Hematopoietic multipotent progenitor cell treated with erythropoietin and hydrocortisone succinate and interleukin-3 and kit ligand, for 15 days (in vitro differentiated cells): Measurements from ENCODE around the gene TCF7L1.

Experiments
- DNase-seq: peaks from one replicate; pipeline ENCODE4 v3.0.0-alpha.2; 2015; ENCODE audit warnings: low spot score

Gene TCF7L1

DNA sequence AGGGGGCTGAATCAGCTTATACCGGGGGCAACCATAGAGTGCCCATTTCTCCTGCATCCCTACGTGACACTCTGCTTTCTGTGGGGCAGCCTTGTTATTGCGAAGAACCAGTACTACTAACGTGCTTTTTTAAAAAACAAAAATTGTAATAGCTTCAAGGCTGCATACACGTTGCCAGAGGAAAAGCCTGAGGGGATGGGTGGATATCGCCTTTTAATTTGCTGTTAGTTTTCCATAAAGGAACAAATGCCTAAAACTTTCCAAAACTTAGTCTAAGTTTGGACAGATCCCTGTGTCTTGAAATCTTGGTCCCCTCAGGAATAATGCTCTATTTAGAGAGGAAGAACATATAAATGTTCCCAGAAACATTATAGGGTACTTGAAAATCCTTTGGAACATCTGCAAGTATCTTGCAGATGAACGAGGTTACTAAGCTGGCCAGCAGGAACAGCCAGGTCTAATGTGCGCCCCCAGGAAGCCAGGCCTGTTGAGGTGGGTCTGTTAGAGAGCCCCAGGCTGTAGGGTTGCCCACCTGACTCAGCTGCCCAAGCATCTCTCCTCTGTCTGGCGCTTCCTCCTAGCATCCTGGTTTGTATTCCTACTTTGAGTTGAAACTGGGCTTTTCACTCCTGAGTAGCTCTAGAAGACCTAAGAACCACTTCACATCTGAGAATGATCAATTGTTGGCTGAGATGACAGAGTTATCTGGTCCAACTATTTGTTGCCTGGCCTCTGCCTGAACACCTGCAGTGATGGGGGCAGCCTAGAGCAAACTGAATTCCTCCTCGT lies 97.7 kb downstream of the TCF7L1 start:
- DNase-seq: no peak

DNA sequence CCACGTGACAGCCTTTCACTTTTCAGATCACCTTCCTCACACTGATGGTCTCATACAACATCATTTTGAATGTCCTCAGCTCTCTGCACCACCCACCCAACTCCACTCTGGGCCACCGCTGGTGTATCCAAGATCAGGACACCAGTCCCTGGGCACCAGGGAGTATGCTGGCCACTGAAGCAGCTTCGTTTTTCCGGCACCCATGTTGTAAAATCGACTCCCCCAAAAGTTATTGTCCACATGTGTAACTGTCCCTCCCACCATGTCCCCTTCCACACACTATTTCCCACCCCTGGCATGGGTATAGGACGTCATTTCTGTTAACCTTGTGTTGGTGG lies 98.2 kb downstream of the TCF7L1 start:
- no peak for DNase-seq

DNA sequence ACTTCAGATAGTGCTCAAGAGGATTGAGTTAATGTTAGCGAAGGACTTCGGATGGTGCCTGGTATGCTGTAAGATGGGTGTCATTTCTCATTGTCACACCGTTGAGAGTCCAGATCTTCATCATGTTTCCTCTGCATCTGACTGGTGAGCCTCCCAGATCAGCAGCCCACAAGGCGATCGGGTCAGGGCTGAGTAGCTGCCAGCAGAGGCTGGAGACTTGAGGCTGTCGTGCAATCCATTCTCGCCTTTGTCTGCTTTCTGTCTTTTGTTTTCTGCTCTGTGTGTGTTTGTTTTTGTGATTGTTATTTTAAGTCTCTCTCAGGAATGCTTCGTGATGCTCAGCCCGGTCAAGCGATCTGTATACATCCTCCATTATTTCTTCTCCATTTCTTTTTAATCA lies 98.8 kb downstream of the TCF7L1 start:
- DNase-seq: no peak

DNA sequence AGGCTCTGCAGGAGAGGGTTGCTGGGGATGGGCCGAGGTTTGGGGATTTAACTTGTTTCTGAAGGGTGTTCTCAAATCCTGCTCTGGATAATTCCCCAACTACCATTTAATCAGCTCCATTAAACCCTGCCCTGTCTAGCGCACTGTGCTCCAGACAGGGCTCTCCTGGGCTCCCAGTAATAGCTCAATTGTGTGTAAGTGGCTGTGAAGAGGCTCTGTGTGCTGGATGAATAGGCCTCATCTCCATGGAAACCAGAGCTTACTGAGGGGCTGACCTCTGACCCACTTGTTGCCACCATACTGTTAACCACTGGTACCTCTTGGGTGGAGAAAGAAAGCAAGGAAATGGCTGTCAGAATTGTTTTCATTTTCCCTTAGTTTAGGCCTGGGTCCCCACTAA lies 101.7 kb downstream of the TCF7L1 start:
- DNase-seq: no peak

DNA sequence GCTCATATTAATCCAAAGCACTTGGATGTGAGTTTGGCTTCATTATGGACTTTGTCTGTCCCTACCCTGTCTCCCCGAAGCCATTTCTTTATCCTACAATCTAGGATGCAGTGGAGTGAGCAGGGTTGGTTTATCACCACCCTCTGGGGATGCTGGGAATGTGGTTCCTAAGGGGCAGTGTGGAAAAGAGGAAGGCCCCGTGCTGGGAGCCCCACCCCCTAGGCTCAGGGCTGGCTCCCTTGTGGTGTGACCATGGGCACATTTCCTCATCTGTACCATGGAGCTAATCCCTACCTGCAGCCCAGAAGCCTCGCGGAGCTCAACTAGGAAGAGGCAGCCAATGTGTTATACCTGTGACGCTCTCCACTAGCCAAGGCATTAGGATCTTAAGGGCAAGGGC lies 102.1 kb downstream of the TCF7L1 start:
- no peak for DNase-seq

DNA sequence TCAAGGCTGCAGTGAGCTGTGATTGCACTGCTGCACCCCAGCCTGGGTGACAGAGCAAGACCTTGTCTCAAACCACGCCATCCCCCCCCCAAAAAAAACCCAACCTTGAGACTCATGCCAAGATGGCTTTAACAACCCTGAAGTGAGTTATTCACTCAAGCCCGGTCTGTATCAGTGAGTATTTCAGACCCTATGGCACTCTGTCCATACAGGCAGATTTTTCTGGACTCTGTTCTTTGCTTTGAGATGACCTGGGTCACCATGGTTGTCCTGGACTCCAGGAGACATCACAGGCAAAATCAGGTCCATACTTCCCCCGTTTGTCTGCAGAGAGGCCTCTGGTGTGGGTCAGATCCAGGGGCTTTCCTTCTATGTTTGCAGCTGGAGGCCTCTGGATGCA lies 102.9 kb downstream of the TCF7L1 start:
- DNase-seq: no peak

DNA sequence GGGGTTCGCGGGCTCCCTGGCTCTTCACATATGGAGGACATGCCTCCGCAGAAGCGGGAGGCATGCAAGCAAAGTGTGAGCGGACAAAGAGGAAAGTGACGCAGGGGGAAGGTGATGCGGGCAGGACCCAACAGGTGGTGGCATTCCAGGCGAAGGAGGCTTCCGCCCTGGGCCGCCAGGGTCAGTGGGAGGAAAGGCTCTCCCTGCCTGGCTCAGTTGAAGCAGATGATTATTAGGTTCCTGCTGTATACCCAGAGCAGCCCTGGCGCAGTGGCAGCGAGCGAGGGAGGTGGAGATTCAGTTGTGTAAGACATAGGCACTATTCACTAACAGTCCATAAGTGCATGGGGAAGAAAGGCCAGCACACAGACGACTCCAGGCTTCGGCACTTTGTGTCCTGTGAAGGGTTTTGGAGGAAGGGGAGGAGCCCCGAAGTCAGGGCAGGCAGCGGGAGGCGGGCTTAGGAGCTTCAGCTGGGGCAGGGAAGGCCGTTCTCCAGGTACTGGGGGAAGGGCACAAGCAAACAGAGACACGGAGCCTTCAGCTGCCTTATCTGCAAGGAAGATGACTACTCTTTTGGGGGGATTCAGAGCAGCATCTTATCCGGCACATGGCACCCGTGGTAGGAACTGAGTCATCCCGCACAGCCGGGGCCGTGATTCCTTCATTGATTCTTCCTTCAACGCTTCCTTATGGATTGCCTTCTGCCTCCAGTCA lies 104.8 kb downstream of the TCF7L1 start:
- DNase-seq: no peak

DNA sequence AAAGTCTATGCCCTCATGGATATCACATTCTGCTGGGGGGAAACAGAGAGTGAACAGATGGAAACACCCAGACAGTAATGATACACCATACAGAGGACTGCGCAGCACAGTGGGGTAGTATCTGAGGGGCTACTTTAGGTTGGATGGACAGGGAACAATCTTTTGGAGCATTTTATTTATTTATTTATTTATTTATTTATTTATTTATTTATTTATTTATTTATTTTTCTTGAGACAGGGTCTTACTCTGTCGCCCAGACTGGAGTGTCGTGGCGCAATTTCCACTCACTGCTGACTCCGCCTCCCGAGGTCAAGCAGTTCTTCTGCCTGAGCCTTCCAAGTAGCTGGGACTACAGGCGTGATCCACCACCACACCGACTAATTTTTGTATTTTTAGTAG lies 105.4 kb downstream of the TCF7L1 start:
- no peak for DNase-seq

DNA sequence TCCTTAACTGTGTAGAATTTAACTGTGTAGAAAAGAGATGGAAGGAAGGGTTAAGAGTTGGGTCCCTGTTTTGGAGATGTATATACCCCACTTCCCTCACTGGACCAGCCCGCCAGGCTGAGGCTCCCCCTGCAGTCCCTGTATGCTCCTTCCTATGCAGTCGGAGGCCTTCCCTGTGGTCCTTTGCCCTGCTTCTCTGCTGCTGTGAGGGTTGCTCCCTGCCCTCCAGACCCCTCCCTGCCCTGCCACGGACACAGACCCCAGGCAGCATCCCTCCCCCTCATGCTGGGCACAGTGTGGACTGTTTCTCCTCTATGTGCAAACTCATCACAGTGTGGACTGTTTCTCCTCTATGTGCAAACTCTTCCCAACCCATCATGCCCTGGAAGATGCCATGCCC lies 105.9 kb downstream of the TCF7L1 start:
- no peak for DNase-seq

DNA sequence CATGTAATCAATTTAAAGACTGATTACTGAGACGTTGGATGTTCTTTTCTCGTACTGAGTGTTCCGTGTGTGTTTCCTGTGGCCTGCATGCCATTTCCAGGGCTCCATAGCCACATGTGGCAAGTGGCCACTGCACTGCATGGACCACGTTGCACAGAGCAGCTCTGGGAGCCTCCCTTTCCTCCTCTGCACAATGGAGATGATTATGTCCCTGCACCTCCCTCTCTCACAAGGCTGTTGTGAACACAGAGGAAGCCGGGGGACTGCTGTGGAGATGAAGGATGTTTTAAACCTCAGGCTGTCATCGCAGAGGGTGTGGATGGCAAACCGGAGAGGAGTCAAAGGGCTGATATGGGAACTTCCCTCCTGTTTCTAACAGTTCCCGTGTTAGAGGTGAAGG lies 106.9 kb downstream of the TCF7L1 start:
- no peak for DNase-seq

DNA sequence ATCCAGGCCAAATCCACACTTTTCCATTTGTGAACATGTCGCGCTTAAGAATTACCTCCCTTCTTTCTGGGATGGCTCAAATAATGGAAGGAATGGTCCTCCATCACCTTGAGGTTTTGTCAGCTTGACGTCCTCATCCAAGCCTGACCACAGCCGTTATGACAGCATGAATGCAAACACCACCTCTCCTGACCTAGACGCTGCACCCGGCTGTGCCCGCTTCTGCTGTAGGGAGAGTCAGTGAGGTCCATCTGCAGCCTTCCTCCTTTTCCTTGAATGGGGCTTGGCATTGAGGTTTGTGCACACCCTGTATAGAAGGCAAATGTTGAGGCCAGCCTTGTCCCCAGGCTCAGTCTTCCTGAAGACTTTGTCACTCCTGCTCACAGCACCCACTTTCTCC lies 109.1 kb downstream of the TCF7L1 start:
- no peak for DNase-seq

DNA sequence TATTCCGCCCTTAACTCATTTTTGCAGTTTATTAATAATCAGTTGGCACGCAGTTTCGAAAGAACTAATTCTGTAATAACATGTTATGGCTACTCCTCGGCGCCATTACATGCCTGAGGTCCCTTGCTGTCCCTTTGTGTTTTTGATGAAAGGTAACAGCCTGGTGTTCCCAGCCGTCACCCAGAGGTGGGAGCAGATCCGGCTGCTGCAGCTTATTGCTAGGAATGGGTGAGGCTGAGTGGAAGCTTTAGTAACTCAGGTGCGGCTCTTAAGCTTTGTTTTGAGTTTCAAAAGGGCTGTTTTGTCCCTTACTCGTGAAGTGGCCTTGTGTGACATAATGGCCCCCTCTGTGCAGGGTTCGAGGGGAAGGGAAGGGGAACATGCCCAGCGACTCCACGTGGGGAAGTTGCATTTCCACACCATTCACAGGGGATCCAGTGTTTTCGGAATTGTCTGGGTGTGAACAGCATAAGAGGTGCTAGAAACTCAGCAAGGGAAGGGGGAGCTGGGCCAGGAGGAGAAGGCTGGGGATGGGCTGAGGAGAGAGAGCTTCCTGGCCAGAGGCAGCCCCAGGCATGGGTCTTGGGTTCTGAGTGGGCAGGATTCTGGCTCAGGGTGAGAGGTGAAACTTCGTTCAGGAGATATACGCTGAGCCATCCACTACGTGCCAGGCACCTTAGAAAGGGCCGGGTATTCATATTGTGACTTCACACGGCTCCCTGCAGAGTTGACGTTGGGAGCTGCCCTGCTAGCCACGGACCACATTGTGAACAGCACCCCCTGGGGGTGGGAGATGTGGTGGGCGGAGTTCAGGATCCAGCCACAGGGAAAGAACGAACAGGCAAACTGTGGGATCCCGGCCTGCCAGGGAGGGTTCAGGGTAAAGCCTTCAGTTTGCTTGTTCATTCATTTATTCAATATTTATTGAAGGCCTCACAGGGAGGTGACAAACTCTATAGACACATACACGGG lies 110.2 kb downstream of the TCF7L1 start:
- DNase-seq: no peak

DNA sequence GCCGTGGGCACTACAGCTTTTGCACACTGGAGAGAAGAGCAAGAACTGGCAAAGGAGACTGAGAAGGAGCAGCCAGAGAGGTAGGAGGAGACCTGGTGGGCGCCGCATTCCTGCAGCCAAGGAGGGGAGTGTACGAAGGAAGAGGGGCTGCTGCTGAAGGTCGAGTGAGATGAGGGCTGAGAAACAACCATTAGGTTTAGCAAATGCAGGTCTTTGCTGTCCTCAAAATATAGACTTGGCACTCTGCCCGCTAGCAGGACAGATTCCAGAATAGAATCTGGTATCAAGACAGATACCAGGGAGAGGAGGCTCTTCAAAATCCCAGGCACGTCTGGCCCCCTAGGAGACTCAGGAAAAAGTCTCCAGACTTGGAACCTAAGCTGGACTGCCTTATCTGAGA lies 111.6 kb downstream of the TCF7L1 start:
- no peak for DNase-seq

DNA sequence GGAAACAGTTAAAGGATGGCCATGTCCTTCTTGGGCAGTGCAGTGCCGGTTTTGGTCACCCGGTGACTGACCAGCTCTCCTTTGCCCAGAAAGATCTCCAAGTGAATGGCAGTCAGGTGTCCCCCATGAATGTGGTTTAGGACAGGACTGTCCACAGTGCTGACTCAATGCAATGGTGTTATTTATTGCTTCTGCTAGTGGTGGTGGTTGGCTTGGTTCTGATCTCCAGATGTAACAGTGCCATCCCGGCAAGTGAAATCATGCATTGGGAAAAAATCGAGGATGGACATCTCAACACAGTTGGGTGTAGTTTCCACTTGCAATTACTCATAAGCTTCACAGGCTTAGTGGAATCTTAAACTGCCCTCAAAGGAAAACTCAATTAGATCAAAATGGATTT lies 112.7 kb downstream of the TCF7L1 start:
- no peak for DNase-seq

DNA sequence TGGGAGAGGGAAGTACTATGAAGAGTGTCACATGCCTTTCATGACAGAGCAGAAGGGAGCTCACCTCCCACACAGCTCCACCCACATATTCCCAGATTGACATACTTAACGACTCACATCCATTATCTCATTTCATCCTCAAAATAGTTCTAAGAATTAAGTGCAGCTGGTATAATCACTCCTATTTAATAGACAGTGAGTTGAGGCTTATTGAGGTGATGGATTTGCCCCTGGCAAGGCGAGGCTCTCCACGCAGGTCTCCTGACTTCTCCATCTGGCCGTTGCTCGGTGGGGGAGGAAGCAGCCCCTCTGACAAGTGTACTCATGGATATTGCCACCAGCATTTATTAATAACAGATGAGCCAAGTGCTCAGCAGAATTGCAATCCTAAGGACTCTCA lies 113.2 kb downstream of the TCF7L1 start:
- no peak for DNase-seq

DNA sequence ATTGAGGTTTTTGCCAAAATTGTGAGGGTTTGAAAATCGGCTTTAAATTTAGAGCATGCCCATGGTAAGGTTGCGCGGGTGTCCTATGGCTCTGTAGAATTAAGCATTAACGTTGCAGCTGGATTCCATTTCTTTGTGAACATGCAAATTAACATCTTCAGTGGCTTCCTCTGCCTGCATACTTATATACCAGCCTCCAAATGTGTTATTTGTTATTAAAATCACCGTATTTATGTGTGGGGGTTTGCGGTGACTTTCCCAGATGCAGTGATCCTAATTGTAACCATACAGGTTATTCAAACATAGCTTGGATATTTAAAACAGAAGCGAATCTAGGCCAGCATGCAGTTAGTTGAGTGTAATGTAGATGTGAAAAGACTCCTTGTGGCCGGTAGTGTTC lies 114.4 kb downstream of the TCF7L1 start:
- no peak for DNase-seq

DNA sequence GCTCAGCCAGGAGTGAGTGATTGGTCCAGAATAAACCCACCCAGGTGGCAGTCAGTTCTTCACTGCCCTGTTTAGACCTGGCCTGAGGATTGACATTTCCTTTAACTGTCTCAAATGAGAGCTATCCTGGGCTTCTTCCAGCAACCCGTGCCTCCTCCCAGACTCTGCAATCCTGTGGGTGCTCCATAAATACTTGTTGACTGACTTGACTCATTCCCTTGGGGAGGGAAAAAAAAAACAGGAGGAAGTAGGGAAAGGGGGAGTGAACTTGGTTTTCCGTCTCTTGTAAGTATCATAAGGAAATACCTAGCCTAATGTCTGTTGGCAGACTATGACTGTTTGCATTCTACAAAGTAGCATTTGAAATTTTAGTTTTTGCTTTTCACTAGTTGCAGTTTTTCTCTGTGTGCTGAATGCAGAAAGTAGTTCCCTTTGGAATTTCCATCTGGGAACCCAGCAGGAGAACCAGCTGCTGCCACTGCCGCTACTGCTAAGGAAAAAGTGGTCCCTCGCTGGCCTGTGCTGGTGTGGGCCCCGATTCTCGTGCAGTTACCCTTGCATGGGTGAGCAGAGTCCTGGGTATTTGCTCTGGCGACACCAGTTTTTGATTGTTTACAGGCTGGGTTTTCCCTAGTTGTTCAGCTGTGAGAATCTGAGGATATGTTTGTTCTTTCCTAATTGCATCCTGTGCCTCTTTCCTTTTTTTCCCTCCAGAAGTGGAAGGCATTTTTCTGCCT lies 115.7 kb downstream of the TCF7L1 start:
- no peak for DNase-seq

DNA sequence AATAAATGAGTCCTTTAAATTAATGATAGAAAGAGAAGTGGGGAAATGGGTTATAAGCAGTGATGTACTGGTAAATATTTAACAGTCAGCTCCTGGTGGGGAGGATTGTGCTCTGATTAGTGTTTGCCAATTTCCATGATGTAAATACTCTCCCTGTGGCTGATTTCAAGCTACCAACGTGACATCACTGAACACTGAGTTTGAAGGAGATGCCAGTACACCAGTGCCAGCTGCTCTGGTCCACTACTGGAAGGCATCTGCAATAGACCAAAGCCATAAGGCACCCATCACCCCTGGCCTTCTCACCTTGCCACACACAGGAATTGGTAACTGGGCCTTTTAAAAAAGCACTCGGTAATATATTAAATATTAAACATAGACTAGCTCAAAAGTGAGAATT lies 116.9 kb downstream of the TCF7L1 start:
- no peak for DNase-seq

DNA sequence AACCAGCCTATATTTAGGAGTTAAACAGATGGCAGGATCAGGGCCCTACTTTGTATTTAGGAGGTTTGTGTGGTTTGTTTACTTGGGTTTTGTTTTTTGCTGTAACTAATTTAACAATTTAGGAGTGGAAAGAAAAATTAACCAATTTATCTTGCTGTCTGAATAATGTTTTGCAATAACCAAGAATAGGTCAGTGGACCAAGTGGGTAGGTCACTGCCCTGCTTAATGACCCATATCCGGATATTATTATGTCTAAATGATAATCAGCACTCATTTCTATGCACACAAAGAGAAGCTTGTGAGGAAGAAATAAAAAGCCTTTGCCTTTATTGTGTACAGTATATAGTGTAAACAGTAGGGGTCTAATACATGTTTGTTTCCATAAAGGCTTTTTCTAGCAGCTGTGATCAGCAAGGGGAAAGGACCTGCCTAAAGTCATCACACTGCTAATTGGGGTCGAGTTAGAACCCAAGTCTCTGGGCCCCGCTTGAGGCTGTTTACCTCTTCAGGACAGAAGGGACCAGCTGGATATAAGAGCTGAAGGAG lies 118.0 kb downstream of the TCF7L1 start:
- DNase-seq: no peak

DNA sequence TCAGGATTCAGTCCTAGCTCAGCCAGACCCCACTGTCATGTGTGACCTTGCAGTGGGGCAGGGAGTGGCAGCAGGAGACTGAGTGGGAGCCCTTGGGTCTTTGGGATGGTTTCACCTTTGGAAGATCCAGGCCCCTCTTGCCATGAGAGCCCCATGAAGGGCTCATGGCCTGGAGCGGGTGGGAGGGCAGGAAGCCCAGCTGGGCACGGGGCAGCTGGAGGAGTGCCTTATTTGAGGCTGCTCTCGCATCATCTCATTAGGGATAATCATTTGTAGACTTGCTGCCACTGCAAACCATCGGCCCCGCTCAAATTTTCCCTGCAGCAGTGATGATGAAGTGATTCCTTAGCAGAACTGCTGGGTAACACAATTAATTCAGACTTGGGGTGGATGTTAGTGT lies 120.7 kb downstream of the TCF7L1 start:
- DNase-seq: no peak

DNA sequence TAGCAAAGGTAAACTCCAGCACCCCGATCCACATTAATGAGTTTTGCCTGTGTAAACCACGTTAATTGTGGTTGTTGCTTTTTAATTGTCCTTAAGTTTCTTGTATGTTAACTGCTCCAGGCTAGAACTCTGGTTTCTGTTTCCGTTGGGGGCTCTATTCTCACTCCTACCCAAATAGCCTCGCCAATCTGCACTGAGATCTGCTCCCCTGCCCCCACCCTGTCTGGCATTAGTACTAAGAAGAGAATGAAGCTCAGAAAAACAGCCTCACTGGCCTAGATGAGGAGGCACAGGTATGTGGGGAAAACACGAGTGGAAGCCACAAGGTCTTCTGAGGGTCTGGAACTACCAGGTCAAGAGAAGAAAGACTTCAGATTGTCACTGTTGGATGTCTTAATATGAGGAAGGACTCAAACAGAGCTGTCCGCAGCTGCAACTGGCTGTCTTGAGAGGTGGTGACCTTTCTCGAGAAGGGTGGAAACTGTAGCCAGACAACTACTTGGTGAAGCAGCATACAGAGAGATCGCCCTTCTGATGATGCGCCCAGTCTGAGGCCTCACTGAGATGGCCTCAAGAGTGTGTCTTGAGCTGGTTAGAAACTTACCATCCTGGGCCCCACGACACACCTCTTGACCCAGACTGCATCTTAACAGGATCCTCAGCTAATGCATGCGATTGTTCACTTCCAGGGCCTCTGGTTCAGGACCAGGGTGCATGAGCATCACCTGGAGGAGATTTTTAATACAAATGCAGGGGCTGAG lies 121.5 kb downstream of the TCF7L1 start:
- no peak for DNase-seq
